Ramos (cell line): ENCODE data around the gene PFN2.
"Not testable (repeated sequence)": the region's sequence is repeated elsewhere in the genome, so short reads cannot be mapped to it uniquely, and the experiment has no call there.

Experiments used
- in situ Hi-C: fragments of 300-500 bp; cut with MboI; formaldehyde crosslinking; loops from one replicate; pipeline ENCODE4 v1.14.3; 2022; ENCODE audit warnings: low sequenced_read_pairs; ENCODE audit not compliant: unreplicated experiment

Gene PFN2

GRCh38 chr3:149970716-149971402 lies at the start of gene PFN2:
PFN2 (minus strand) TSS chr3:149970895; CDS start chr3:149970856, 39 bp downstream.
- in situ Hi-C loops: no loop called here

GRCh38 chr3:150015901-150016300 lies 45.2 kb upstream of the PFN2 start:
- in situ Hi-C loops: no loop called here

GRCh38 chr3:150014782-150015181 lies 44.1 kb upstream of the PFN2 start:
- in situ Hi-C loops: no loop called here

- in situ Hi-C loops: no loop called here
Observed at GRCh38 chr3:150013801-150014200, 43.1 kb upstream of the PFN2 start.

GRCh38 chr3:150006794-150007193 lies 36.1 kb upstream of the PFN2 start:
- in situ Hi-C loops: no loop called here

GRCh38 chr3:150005243-150006112 lies 34.8 kb upstream of the PFN2 start:
- in situ Hi-C loops: no loop called here

- in situ Hi-C loops: no loop called here
Observed at GRCh38 chr3:150000641-150001040, 29.9 kb upstream of the PFN2 start.

- in situ Hi-C loops: no loop called here
Observed at GRCh38 chr3:149999421-149999820, 28.7 kb upstream of the PFN2 start.

- in situ Hi-C loops: no loop called here
Observed at GRCh38 chr3:149998946-149999345, 28.3 kb upstream of the PFN2 start.

- in situ Hi-C loops: no loop called here
Observed at GRCh38 chr3:149992416-149993058, 21.8 kb upstream of the PFN2 start.

- in situ Hi-C loops: no loop called here
Observed at GRCh38 chr3:149990423-149990948, 19.8 kb upstream of the PFN2 start.

- in situ Hi-C loops: no loop called here
Observed at GRCh38 chr3:149989307-149989706, 18.6 kb upstream of the PFN2 start.

- in situ Hi-C loops: no loop called here
Observed at GRCh38 chr3:149983628-149984027, 12.9 kb upstream of the PFN2 start.

- in situ Hi-C loops: not testable (repeated sequence)
Observed at GRCh38 chr3:149983053-149983452, 12.4 kb upstream of the PFN2 start.

- in situ Hi-C loops: not testable (repeated sequence)
Observed at GRCh38 chr3:149981979-149982378, 11.3 kb upstream of the PFN2 start.

- in situ Hi-C loops: no loop called here
Observed at GRCh38 chr3:149977386-149977785, 6.7 kb upstream of the PFN2 start.

GRCh38 chr3:149975919-149976318 lies 5.2 kb upstream of the PFN2 start:
- in situ Hi-C loops: no loop called here

- in situ Hi-C loops: no loop called here
Observed at GRCh38 chr3:149971403-149972075, 844 bp upstream of the PFN2 start.

GRCh38 chr3:149969940-149970715 lies 567 bp downstream of the PFN2 start:
- in situ Hi-C loops: loop anchor here (10.0 kb wide), 1 partner anchor 255 kb away; no protein-coding TSS in a partner anchor
